Left forelimb (tissue), 1 donor: ENCODE data around the gene ATP2B2.

Source experiments
- DNase-seq: peaks from one replicate; pipeline ENCODE4 v3.0.0-alpha.2; 2018; ENCODE audit warnings: low spot score

Gene ATP2B2

GRCh38 chr3:10278501-10278900 lies 226.9 kb downstream of the ATP2B2 start:
- DNase-seq, result no peak

- no peak for DNase-seq
Measured at GRCh38 chr3:10277115-10277625, 228.2 kb downstream of the ATP2B2 start.

GRCh38 chr3:10274601-10275000 lies 230.8 kb downstream of the ATP2B2 start:
- DNase-seq, result no peak
